ENCODE data around the gene STX8. TPM values are rescaled to one million over a fixed set of nuclear protein-coding genes. Genes with fewer than 3 reads are reported as not detected.

Gene STX8
- polyA plus RNA-seq, 1 donor from 2014 or later: 142 TPM

DNA sequence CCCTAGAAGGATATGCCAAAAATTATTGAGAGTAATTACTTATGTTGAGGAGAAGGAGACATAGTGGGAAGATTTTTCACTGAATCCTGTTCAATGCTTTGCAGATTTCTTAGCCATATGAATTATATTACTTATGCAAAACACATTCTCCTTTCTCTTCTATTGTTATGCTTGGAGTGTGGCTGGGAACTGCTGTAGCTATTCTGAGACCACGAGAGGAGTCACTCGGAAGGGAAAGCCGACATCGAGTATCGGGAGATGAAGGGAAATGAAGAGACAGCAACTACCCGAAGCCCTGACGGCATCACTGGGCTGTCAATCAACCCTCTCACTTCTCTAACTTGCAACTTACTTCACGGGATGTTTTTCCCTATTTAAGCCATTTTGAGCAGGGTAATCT lies 39.6 kb downstream of the STX8 start:
- Mint-ChIP-seq H3K4me3 (no peak overlapping the region), H3K27me3 (no peaks in the 10 kb centered on the region), H3K27ac (no peak overlapping the region), H3K36me3 (peaks cover 8% of the 10 kb centered on the region), H3K9me3 (no peaks in the 10 kb centered on the region), H3K4me1 (peaks cover 0 to 2% (median 0%) of the 10 kb centered on the region in 3 donors)

DNA sequence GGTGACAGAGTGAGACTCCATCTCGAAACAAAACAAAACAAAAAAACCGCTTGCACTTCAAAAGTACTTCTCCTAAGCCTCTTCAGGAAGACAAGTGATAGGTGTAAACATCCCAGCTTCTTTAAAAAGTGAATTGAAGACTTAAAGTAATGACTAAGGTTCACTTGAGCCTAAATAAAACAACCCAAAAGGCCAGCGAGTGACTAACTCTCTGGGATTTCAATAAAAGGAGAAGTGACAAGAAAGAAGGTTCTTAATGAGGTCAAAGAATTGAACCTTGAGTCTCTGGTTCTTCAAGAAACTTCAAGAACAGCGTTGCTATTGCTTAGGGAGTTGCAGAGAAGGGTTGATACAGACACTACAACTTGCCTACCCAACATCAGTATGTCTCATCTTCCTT lies 42.2 kb downstream of the STX8 start:
- Mint-ChIP-seq H3K27me3 (no peaks in the 10 kb centered on the region), H3K27ac (no peak overlapping the region), H3K4me1 (peaks cover 0 to 2% (median 0%) of the 10 kb centered on the region in 3 donors), H3K9me3 (no peaks in the 10 kb centered on the region), H3K36me3 (peaks cover 2% of the 10 kb centered on the region), H3K4me3 (no peak overlapping the region)

DNA sequence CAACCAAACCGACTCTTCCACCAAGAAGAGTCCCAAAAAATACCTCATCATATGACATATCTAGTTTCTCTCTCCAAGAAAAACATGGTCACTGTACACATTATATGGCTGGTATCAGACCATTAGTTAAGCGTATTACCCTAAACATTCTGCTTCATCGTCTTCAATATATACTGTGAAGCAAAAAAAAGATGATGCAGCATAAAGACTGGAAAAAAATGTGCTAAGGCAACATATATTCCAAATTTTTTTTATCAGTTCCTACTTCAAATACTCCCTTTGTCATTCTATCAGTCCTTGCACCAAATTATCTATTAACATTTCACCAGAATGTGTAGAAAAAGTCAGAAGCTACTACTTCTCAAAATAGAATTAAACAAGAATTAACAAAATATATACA lies 42.9 kb downstream of the STX8 start:
- peaks cover 2% of the 10 kb centered on the region for H3K36me3 Mint-ChIP-seq
- no peak overlapping the region for H3K27ac Mint-ChIP-seq
- H3K4me1 Mint-ChIP-seq: peaks cover 0 to 2% (median 0%) of the 10 kb centered on the region in 3 donors
- no peaks in the 10 kb centered on the region for H3K27me3 Mint-ChIP-seq
- no peaks in the 10 kb centered on the region for H3K9me3 Mint-ChIP-seq
- no peak overlapping the region for H3K4me3 Mint-ChIP-seq

DNA sequence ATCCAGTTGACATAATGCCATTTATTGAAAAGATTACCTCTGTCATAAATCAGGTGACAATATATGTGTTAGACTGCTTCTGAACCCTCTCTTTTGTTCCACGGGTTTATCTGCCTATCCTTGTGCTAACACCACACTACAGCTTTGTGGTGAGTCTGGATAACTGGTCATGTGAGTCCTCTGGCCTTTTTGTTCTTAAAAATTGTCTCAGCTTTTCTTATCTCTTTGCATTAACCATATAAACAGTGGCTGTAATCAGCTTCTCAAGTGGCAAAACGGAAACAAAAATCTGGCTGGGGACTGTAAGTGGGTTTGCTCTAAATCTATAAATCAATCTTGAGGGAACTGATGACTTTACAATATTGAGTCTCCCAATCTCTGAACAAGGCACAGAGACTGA lies 44.6 kb downstream of the STX8 start:
- Mint-ChIP-seq H3K36me3 (peaks cover 2% of the 10 kb centered on the region), H3K4me1 (peaks cover 0 to 2% (median 0%) of the 10 kb centered on the region in 3 donors), H3K27me3 (no peaks in the 10 kb centered on the region), H3K27ac (no peak overlapping the region), H3K9me3 (no peaks in the 10 kb centered on the region), H3K4me3 (no peak overlapping the region)

DNA sequence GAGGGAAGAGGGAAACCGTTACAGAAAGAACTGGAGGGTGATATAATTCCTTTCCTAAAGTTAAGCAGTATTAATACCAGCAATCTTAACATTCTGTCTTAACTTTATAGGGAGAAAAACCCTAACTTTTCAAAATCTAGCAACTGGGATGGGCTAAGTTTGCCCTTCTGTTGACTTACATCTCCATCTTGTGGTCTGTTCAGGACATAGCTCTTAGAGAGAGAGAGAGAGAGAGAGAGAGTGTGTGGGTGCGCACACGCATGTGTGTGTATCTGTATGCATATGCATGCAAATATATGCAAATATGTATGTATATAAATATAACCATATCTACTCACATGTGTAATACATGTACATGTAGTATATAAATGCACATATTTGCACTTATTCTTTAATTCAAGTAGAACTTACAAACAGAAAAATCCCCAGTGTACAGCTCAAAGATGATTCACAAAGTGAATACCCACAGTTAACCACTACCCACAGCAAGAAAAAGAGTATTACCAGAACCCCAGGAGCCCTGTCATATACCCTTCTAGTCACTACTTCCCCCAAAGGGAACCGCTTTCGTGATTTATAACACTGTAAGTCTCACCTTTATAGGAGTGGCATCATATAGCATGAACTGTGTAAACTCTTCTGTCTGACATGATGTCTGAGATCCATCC lies 46.5 kb downstream of the STX8 start:
- H3K36me3 Mint-ChIP-seq: peaks cover 8% of the 10 kb centered on the region
- no peak overlapping the region for H3K27ac Mint-ChIP-seq
- H3K4me3 Mint-ChIP-seq: no peak overlapping the region
- no peaks in the 10 kb centered on the region for H3K27me3 Mint-ChIP-seq
- peaks cover 0 to 2% (median 0%) of the 10 kb centered on the region in 3 donors for H3K4me1 Mint-ChIP-seq
- H3K9me3 Mint-ChIP-seq: no peaks in the 10 kb centered on the region

DNA sequence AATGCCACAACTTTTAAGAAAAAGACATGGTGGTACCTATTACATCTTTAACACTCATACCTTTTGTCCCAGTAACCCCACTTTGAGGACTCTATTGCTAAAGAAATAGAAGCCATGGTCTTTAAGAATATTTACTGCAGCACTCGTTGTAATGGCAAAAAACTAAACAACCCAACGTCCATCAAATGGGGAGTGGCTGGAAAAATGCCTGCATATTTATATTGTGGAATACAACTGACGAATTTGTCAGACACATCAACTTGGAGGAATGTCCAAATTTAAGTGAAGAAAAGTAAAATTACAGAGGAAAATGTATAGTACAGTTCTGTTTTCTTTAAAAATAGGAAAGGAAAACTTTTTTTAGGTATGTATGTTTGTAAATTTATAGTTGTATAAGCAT lies 47.8 kb downstream of the STX8 start:
- no peak overlapping the region for H3K4me3 Mint-ChIP-seq
- H3K27ac Mint-ChIP-seq: no peak overlapping the region
- peaks cover 8% of the 10 kb centered on the region for H3K36me3 Mint-ChIP-seq
- H3K27me3 Mint-ChIP-seq: no peaks in the 10 kb centered on the region
- H3K4me1 Mint-ChIP-seq: no peaks in the 10 kb centered on the region
- no peaks in the 10 kb centered on the region for H3K9me3 Mint-ChIP-seq

DNA sequence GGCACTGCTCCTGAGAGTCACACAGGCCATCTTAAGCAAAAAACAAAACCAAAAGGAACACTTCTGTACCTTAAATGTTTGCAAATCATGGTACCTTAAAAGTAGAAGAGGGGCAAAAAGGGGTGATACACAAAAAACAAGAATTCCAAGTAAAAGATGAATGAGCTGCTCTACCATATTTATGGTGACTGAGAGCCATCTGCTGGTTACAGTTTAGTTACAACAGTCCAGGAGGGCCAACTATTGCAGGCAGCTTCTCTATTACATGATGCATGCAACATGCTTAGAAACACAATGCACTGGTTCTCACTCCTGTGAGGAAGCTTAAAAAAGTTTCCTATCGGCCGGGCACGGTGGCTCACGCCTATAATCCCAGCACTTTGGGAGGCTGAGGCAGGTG lies 53.5 kb downstream of the STX8 start:
- Mint-ChIP-seq H3K36me3 (peaks cover 12% of the 10 kb centered on the region), H3K27ac (no peak overlapping the region), H3K4me3 (no peak overlapping the region), H3K9me3 (no peaks in the 10 kb centered on the region), H3K4me1 (no peaks in the 10 kb centered on the region), H3K27me3 (no peaks in the 10 kb centered on the region)

DNA sequence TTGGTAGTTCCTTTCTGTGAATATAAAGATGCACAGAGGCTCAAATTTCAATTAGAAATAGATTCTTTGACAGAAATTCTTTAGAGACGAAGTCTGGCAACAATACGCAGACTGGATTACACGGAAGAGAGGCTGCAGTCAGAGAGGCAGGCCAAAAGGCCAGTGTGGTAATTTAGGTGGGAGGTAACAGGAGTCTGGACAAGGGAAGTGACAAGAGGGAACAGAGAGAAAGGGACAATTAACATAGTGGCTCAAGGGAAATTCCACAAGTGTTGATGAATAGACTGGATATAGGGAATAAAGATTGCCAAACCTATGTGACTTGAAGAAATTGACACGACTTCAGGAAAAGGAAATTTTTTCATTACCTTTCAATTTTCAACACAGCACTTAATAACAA lies 54.6 kb downstream of the STX8 start:
- H3K36me3 Mint-ChIP-seq: peaks cover 13% of the 10 kb centered on the region
- no peaks in the 10 kb centered on the region for H3K27me3 Mint-ChIP-seq
- H3K4me3 Mint-ChIP-seq: no peak overlapping the region
- no peaks in the 10 kb centered on the region for H3K4me1 Mint-ChIP-seq
- H3K27ac Mint-ChIP-seq: no peak overlapping the region
- H3K9me3 Mint-ChIP-seq: no peaks in the 10 kb centered on the region

DNA sequence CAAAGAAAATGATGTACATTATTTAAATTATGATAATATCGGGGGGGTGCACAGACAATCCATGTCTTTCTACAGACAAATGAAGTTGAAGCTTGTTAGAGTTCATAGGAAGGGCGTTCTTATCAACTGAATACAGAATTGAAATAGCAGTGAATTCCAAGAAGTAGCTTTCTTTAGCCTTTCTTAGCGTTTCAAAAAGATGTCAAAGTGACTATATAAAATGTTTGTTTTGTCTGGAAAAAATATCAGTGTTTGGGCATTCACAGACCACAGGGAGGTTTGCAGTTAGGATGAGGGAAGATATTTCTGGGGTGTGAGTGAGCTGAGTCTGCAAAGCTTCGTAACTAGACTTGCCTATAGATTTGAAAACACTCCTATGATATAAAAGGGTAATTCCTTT lies 55.0 kb downstream of the STX8 start:
- Mint-ChIP-seq H3K27me3 (no peaks in the 10 kb centered on the region), H3K4me1 (no peaks in the 10 kb centered on the region), H3K36me3 (peaks cover 12% of the 10 kb centered on the region), H3K9me3 (no peaks in the 10 kb centered on the region), H3K4me3 (no peak overlapping the region), H3K27ac (no peak overlapping the region)

DNA sequence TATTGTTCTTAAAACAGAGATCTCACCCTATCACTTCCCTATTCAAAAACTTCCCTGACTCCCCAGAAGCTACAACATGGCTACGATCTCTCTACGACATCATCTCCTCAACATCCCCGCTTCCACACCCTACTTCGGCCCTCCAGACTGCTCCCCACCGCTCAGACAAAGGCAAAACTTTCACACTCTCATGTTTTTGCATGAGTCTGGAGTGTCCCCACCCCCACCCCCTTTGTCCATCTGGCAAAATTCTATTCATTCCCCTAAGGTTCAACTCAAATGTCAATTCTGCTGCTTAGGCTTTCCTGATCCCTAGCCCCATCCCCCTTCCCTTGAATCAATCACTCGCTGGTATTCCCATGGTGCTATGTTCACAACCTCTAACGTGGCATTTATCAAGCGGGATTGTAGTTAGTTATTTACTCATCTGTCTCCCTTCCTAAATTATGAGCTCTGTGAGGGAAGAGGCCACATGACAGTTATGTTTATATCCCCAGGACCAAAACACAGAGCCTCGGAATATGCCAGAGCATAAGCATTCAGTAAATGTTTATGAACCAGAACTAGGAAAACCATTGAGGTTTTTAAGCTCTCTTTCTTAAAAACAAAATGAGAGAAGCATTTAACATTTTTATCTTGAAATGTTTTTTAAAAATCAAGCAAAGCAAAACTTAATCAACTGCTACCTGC lies 55.9 kb downstream of the STX8 start:
- peak overlapping the region in 1 of 3 donors; percentile 11 for H3K27ac Mint-ChIP-seq
- peaks cover 8% of the 10 kb centered on the region for H3K36me3 Mint-ChIP-seq
- H3K4me1 Mint-ChIP-seq: peaks cover 0 to 2% (median 0%) of the 10 kb centered on the region in 3 donors
- no peaks in the 10 kb centered on the region for H3K27me3 Mint-ChIP-seq
- H3K4me3 Mint-ChIP-seq: no peak overlapping the region
- no peaks in the 10 kb centered on the region for H3K9me3 Mint-ChIP-seq

DNA sequence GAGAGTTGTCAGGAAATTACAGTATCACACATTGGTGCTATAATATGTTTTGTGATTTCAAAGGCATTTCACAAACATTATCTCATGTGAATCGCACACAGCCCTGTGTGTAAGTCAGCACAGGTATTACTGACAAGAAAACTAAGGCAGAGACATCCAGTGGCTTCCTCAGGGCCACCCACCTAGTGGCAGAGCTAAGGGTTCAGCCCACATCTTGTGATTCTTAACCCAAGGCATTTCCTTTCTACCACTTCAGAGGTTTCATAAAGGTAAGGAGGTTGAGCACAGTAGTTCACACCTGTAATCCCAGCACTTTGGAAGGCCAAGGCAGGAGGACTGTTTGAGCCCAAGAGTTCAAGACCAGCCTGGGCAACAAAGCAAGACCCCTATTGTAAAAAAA lies 58.2 kb downstream of the STX8 start:
- Mint-ChIP-seq H3K27ac (no peak overlapping the region), H3K4me1 (peaks cover 0 to 8% (median 4%) of the 10 kb centered on the region in 3 donors), H3K9me3 (peaks cover 0 to 2% (median 0%) of the 10 kb centered on the region in 3 donors), H3K27me3 (no peaks in the 10 kb centered on the region), H3K36me3 (peaks cover 10% of the 10 kb centered on the region), H3K4me3 (no peak overlapping the region)

DNA sequence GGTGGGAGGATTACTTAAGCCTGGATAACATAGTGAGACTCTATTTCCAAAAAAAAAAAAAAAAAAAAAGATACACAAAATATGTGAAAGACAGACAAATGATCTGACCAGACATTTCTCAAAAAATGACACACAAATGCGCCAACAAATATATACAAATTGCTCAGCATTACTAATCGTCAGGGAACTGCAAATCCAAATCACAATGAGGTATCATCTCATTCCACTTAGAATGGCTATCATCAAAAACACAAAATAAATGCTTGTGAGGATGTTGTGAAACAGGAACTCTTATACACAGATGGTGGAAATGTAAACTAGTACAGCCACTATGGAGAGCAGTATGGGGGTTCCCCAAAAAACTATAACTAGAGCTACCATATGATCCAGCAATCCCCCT lies 62.4 kb downstream of the STX8 start:
- Mint-ChIP-seq H3K4me1 (peaks cover 5 to 29% (median 9%) of the 10 kb centered on the region in 3 donors), H3K36me3 (peaks cover 16% of the 10 kb centered on the region)

DNA sequence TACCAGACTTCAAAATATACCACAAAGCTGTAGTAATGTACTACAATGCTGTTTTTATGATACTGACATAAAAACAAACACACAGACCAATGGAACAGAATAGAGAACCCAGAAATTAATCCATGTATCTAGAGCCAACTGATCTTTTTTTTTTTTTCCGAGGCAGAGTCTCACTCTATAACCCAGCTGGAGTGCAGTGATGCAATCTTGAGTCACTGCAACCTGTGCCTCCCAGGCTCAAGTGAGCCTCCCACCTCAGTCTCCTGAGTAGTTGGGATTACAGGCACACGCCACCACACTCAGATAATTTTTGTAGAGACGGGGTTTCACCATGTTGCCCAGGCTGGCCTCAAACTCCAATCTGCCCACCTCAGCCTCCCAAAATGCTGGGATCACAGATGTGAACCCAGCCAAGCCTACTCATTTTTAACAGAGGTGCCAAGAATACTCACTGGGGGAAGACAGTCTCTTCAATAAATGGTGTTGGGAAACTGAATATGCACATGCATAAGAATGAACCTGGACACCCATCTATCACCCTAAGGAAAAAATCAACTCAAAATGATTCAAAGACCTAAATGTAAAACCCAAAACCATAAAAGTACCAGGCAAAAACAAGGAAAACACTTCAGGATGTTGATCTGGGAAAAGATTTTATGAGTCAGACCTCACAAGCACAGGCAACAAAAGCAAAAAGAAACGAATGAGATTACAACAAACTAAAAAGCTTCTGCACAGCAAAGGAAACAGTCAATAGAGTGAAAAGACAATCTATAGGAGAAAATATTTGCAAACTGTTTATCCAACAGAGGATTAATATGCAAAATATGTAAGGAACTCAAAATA lies 63.1 kb downstream of the STX8 start:
- Mint-ChIP-seq H3K27ac (no peak overlapping the region), H3K27me3 (no peaks in the 10 kb centered on the region), H3K4me3 (no peak overlapping the region), H3K36me3 (peaks cover 14% of the 10 kb centered on the region), H3K9me3 (peaks cover 6 to 22% (median 21%) of the 10 kb centered on the region in 3 donors), H3K4me1 (peaks cover 5 to 29% (median 11%) of the 10 kb centered on the region in 3 donors)

More for the DNA sequence above, 62.4 kb downstream of the STX8 start:
- no peak overlapping the region for H3K27ac Mint-ChIP-seq
- no peaks in the 10 kb centered on the region for H3K27me3 Mint-ChIP-seq
- H3K4me3 Mint-ChIP-seq: no peak overlapping the region
- peaks cover 1 to 17% (median 16%) of the 10 kb centered on the region in 3 donors for H3K9me3 Mint-ChIP-seq

DNA sequence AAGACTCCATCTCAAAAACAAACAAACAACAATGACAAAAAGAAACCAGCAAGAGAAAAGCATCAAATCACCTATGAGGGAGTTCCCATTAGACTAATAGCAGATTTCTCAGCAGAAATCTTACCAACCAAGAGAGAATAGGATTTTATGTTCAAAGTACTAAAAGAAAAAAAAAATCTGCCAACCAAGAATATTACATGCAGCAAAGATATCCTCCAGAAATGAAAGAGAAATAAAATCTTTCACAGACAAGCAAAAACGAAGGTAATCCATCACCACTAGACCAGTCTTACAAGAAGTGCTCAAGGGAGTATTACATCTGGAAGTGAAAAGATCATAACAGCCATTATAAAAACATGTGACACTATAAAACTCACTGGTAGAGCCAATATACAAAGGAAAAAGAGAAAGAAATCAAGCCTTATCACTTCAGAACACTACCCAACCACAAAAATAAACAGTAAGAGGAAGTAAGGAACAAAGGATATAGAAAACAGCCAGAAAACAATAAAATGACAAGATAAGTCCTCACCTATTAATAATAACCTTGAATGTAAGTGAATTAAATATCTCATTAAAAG lies 66.3 kb downstream of the STX8 start:
- H3K27me3 Mint-ChIP-seq: no peaks in the 10 kb centered on the region
- H3K27ac Mint-ChIP-seq: no peak overlapping the region
- peaks cover 5 to 25% (median 11%) of the 10 kb centered on the region in 3 donors for H3K4me1 Mint-ChIP-seq
- H3K9me3 Mint-ChIP-seq: peaks cover 6 to 22% (median 21%) of the 10 kb centered on the region in 3 donors
- peaks cover 17% of the 10 kb centered on the region for H3K36me3 Mint-ChIP-seq
- no peak overlapping the region for H3K4me3 Mint-ChIP-seq

DNA sequence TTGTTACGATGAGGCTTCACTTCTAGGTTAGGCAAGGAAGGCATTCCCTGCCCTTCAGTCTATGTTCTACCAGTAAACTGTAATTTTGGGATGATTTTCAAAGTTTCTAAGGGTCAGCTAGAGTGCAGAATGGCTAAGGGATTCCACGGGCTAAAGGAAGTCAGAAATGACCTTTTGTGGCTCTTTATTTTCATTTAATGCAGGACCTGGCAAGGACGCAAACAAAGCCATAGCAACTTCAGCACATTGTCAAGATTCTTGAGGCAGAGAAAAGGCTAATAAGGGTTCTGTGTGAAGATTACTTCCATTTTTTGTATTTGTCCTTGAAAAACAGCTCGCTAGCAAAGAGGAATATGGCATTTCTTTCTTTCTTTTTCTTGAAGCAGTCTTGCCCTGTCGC lies 76.6 kb downstream of the STX8 start:
- H3K36me3 Mint-ChIP-seq: peaks cover 15% of the 10 kb centered on the region
- H3K9me3 Mint-ChIP-seq: no peaks in the 10 kb centered on the region
- H3K4me1 Mint-ChIP-seq: no peaks in the 10 kb centered on the region
- no peak overlapping the region for H3K27ac Mint-ChIP-seq
- no peaks in the 10 kb centered on the region for H3K27me3 Mint-ChIP-seq
- no peak overlapping the region for H3K4me3 Mint-ChIP-seq
